ENCODE data around the gene TSHZ1.

DNA sequence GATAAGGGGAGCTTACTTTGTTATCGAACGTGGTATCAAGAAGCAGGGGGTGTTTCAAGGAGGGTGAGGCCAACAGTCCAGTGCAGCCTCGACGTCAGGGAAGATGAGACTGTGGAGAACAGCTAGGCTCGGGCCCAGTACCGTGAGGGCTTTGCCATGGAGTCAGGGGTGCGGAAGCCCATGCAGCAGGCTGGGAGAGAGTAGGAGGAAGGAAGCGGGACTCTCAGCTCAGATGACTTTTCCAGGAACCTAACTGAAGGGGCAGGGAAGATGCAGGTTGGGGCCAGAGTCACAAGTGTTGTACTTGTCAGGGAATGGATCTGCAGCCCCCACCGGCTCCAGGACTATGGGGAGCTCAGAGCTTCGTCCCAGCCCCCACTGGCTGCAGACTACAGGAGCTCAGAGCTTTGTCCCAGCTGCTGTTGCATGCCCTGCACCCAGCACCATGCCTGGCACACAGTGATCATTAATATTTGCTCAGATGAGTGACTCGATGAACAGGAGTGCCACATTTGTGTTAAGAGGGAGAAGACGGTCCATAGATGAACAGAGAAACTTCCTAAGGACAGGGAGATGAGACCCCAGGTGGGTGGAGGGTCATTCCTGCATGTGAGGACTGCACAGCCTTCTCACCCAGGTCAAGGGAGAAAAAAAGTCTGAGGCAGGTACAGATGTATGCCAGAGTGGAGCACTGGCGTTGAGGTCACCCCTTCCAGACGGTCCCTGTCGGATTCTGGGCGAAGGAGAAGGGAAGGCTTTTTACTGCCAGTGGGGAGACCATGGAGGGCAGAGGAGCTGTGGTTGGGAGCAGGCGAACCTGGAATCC is 38.1 kb upstream of the TSHZ1 start:
- TF ChIP-seq, protein P1, sequence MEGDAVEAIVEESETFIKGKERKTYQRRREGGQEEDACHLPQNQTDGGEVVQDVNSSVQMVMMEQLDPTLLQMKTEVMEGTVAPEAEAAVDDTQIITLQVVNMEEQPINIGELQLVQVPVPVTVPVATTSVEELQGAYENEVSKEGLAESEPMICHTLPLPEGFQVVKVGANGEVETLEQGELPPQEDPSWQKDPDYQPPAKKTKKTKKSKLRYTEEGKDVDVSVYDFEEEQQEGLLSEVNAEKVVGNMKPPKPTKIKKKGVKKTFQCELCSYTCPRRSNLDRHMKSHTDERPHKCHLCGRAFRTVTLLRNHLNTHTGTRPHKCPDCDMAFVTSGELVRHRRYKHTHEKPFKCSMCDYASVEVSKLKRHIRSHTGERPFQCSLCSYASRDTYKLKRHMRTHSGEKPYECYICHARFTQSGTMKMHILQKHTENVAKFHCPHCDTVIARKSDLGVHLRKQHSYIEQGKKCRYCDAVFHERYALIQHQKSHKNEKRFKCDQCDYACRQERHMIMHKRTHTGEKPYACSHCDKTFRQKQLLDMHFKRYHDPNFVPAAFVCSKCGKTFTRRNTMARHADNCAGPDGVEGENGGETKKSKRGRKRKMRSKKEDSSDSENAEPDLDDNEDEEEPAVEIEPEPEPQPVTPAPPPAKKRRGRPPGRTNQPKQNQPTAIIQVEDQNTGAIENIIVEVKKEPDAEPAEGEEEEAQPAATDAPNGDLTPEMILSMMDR (IDR thresholded peaks at IDR 0.05), result no peak
- no peak for TF ChIP-seq POLR2A (IDR thresholded peaks at IDR 0.05)
